T-helper 22 cell (primary cell): Measurements from ENCODE around the gene CLEC2D.
"Not testable (repeated sequence)": the region's sequence is repeated elsewhere in the genome, so short reads cannot be mapped to it uniquely, and the experiment has no call there.

ENCODE experiments used
- DNase-seq: peaks from one replicate; pipeline ENCODE4 v3.0.0-alpha.2; 2020; ENCODE audit warnings: low read depth

Gene CLEC2D

GRCh38 chr12:9730591-9730990, 61.1 kb downstream of the CLEC2D start:
- no peak for DNase-seq

GRCh38 chr12:9731393-9731792, 61.9 kb downstream of the CLEC2D start:
- no peak for DNase-seq

- DNase-seq = no peak
These were observed 62.3 kb downstream of the CLEC2D start for GRCh38 chr12:9731797-9732196.

- no peak for DNase-seq
These were observed 63.5 kb downstream of the CLEC2D start, which contains the start of gene CLECL1 for GRCh38 chr12:9732921-9733461. Gene CLECL1 (minus strand): TSS chr12:9733097.

- DNase-seq = no peak
These were observed 66.1 kb downstream of the CLEC2D start for GRCh38 chr12:9735601-9736000.

GRCh38 chr12:9736936-9737705, 67.6 kb downstream of the CLEC2D start:
- DNase-seq = no peak

- DNase-seq = not testable (repeated sequence)
These were observed 69.4 kb downstream of the CLEC2D start for GRCh38 chr12:9738905-9739304.

GRCh38 chr12:9739404-9740105, 70.0 kb downstream of the CLEC2D start:
- DNase-seq = not testable (repeated sequence)

- DNase-seq = no peak
These were observed 70.7 kb downstream of the CLEC2D start for GRCh38 chr12:9740106-9740750.

GRCh38 chr12:9741726-9742125, 72.2 kb downstream of the CLEC2D start:
- peak; percentile 75 for DNase-seq

GRCh38 chr12:9742661-9743060, 73.1 kb downstream of the CLEC2D start:
- DNase-seq = peak; percentile 19

GRCh38 chr12:9745199-9745598, 75.7 kb downstream of the CLEC2D start:
- DNase-seq = no peak
